HepG2 (cell line): ENCODE data around the gene SARS2. TPM values are rescaled to one million over a fixed set of nuclear protein-coding genes. Genes with fewer than 3 reads are reported as not detected.

Source experiments
- CENPX ChIP-seq: sonication (generic); formaldehyde crosslinking; IDR thresholded peaks from 2 replicates; pipeline ENCODE4 v1.9.0; 2021; ENCODE audit warnings: mild to moderate bottlenecking, missing genetic modification reagents, moderate library complexity
- DPF2 ChIP-seq: sonication (generic); formaldehyde crosslinking; IDR thresholded peaks from 2 replicates; pipeline ENCODE4 v1.4.0; 2020; ENCODE audit warnings: mild to moderate bottlenecking, low read depth, missing genetic modification reagents, borderline replicate concordance
- FOXA1 ChIP-seq, 2 experiments: fragments of 450-650 bp in 1 of 2; sonication (generic) in 1 of 2; formaldehyde crosslinking in 1 of 2; IDR thresholded peaks; 2 replicates each; pipeline versions ENCODE4 v1.4.0 to v1.6.1; 2016 to 2020; ENCODE audit warnings: missing genetic modification reagents in 1 of 2
- HDAC2 ChIP-seq: sonication (generic); formaldehyde crosslinking; IDR thresholded peaks from 2 replicates; pipeline ENCODE4 v1.4.0; 2020; ENCODE audit warnings: missing genetic modification reagents
- HOMEZ ChIP-seq: IDR thresholded peaks from 2 replicates; pipeline ENCODE4 v1.6.1; 2016; ENCODE audit warnings: low read depth
- NR3C1 ChIP-seq: sonication (generic); formaldehyde crosslinking; IDR thresholded peaks from 2 replicates; pipeline ENCODE4 v1.4.0; 2020; ENCODE audit warnings: missing genetic modification reagents
- PAWR ChIP-seq: sonication (generic); formaldehyde crosslinking; IDR thresholded peaks from 2 replicates; pipeline ENCODE4 v1.4.0; 2020; ENCODE audit warnings: missing genetic modification reagents, mild to moderate bottlenecking, borderline replicate concordance
- POLR2G ChIP-seq: fragments of 200-400 bp; formaldehyde crosslinking; IDR thresholded peaks from 2 replicates; pipeline ENCODE4 v1.6.1; 2018; ENCODE audit warnings: mild to moderate bottlenecking, low read depth, low read length, moderate library complexity
- ZBTB33 ChIP-seq: sonication (generic); formaldehyde crosslinking; IDR thresholded peaks from 2 replicates; pipeline ENCODE4 v1.4.0; 2020; ENCODE audit warnings: missing genetic modification reagents
- ZNF260 ChIP-seq: sonication (generic); formaldehyde crosslinking; IDR thresholded peaks from 2 replicates; pipeline ENCODE4 v1.4.0; 2020; ENCODE audit warnings: missing genetic modification reagents, low read depth, mild to moderate bottlenecking, borderline replicate concordance
- ZNF337 ChIP-seq: sonication (generic); formaldehyde crosslinking; IDR thresholded peaks from 2 replicates; pipeline ENCODE4 v1.5.1; 2020; ENCODE audit warnings: missing genetic modification reagents, low read depth, mild to moderate bottlenecking, borderline replicate concordance
- ZNF691 ChIP-seq: sonication (generic); formaldehyde crosslinking; IDR thresholded peaks from 2 replicates; pipeline ENCODE4 v1.4.0; 2020; ENCODE audit warnings: missing genetic modification reagents, low read depth, mild to moderate bottlenecking, borderline replicate concordance
- ZNF710 ChIP-seq: sonication (generic); formaldehyde crosslinking; IDR thresholded peaks from 2 replicates; pipeline ENCODE4 v1.5.0; 2020; ENCODE audit warnings: mild to moderate bottlenecking, missing genetic modification reagents, borderline replicate concordance
- ZNF800 ChIP-seq: sonication (generic); formaldehyde crosslinking; IDR thresholded peaks from 2 replicates; pipeline ENCODE4 v1.4.0; 2020; ENCODE audit warnings: missing genetic modification reagents
- polyA plus RNA-seq, 8 experiments: library from polyadenylated mRNA; depleted of rRNA in 3 of 8; stranded (reverse) in 7 of 8; unstranded in 1 of 8; fragments of >200 nt; fragmentation: Illumina TruSeq in 4 of 8; extraction: Trizol in 4 of 8; gene quantifications; 2 replicates each; pipeline versions ENCODE4 v1.2.1 to v1.2.3, GENCODE V29; 2011 to 2016; ENCODE audit warnings: low read depth in 4 of 8, missing spikeins in 1 of 8, mixed read lengths in 1 of 8; ENCODE audit not compliant: insufficient read depth in 1 of 8
- total RNA-seq, 5 experiments: library from RNA; depleted of rRNA; stranded (reverse); fragments of >200 nt; fragmentation: Illumina TruSeq; extraction: Trizol; gene quantifications; 2 replicates each; pipeline ENCODE4 v1.2.3, GENCODE V29; 2016; ENCODE audit warnings: low read depth in 1 of 5

Gene SARS2
- total and polyA plus RNA-seq, 2 of the 13 experiments (the other 11 are each of a cell fraction or from before 2014, with no cell fraction given), result 40.0 to 48.6 TPM

- no peak for TF ChIP-seq FOXA1 (IDR thresholded peaks at IDR 0.05)
- TF ChIP-seq FOXA1 (CRISPR knock-in tag; IDR thresholded peaks at IDR 0.05), result 0 out of 2 replicates have a peak, but pooled peaks have one; percentile 25
- no peak for TF ChIP-seq NR3C1 (CRISPR knock-in tag)
- TF ChIP-seq ZBTB33 (CRISPR knock-in tag), result peak; percentile 89
- TF ChIP-seq HOMEZ (CRISPR knock-in tag), result no peak
- TF ChIP-seq ZNF691, result no peak
- no peak for TF ChIP-seq ZNF337
- TF ChIP-seq CENPX (CRISPR knock-in tag), result no peak
- 0 out of 2 replicates have a peak, but pooled peaks have one; percentile 8 for TF ChIP-seq POLR2G
- TF ChIP-seq HDAC2 (CRISPR knock-in tag), result no peak
- no peak for TF ChIP-seq DPF2 (CRISPR knock-in tag)
- TF ChIP-seq ZNF710, result no peak
- no peak for TF ChIP-seq ZNF260 (CRISPR knock-in tag)
- TF ChIP-seq PAWR, result no peak
- no peak for TF ChIP-seq ZNF800 (CRISPR knock-in tag)
- TF ChIP-seq, all 625 proteins: peak for 19
Measured at GRCh38 chr19:38932425-38933179, 2.0 kb upstream of the SARS2 start (continued).
